Right kidney (tissue), 1 donor: ENCODE measurements around the gene PPP2R2D.

Source experiments
- DNase-seq: peaks from one replicate; pipeline ENCODE4 v3.0.0-alpha.2; 2016

Gene PPP2R2D

GRCh38 chr10:131886237-131886636 lies 14.6 kb upstream of the PPP2R2D start:
- no peak for DNase-seq

- no peak for DNase-seq
These were observed 12.6 kb upstream of the PPP2R2D start for GRCh38 chr10:131888186-131888604.

GRCh38 chr10:131889755-131890154 lies 11.1 kb upstream of the PPP2R2D start:
- DNase-seq, result no peak

GRCh38 chr10:131890276-131891195 lies 10.3 kb upstream of the PPP2R2D start:
- no peak for DNase-seq

GRCh38 chr10:131891196-131891928 lies 9.4 kb upstream of the PPP2R2D start:
- DNase-seq, result no peak

GRCh38 chr10:131891929-131892805 lies 8.6 kb upstream of the PPP2R2D start:
- DNase-seq, result no peak

GRCh38 chr10:131892806-131893675 lies 7.8 kb upstream of the PPP2R2D start:
- DNase-seq, result no peak

GRCh38 chr10:131895116-131895515 lies 5.7 kb upstream of the PPP2R2D start:
- no peak for DNase-seq

- DNase-seq, result no peak
These were observed 4.4 kb upstream of the PPP2R2D start for GRCh38 chr10:131896403-131896802.

- DNase-seq, result no peak
These were observed 3.4 kb upstream of the PPP2R2D start for GRCh38 chr10:131897297-131897899.

GRCh38 chr10:131898061-131898460 lies 2.7 kb upstream of the PPP2R2D start:
- no peak for DNase-seq

GRCh38 chr10:131898713-131899112 lies 2.1 kb upstream of the PPP2R2D start:
- no peak for DNase-seq

GRCh38 chr10:131899116-131899690 lies 1.6 kb upstream of the PPP2R2D start:
- no peak for DNase-seq

- DNase-seq, result no peak
These were observed 986 bp upstream of the PPP2R2D start for GRCh38 chr10:131899695-131900349.

GRCh38 chr10:131901181-131901829 lies 497 bp downstream of the PPP2R2D start:
- peak; percentile 76 for DNase-seq

GRCh38 chr10:131902211-131902610 lies 1.4 kb downstream of the PPP2R2D start:
- DNase-seq, result no peak

- no peak for DNase-seq
These were observed 1.9 kb downstream of the PPP2R2D start for GRCh38 chr10:131902691-131903090.

- DNase-seq, result no peak
These were observed 4.4 kb downstream of the PPP2R2D start for GRCh38 chr10:131905267-131905571.

GRCh38 chr10:131905603-131906268 lies 4.9 kb downstream of the PPP2R2D start:
- no peak for DNase-seq
